Panc1 (cell line): ENCODE measurements around the gene CES1. TPM values are rescaled to one million over a fixed set of nuclear protein-coding genes. Genes with fewer than 3 reads are reported as not detected.
"Not testable (repeated sequence)": the region's sequence is repeated elsewhere in the genome, so short reads cannot be mapped to it uniquely, and the experiment has no call there.

ENCODE experiments used
- ATAC-seq: fragments of 200-7000 bp; cut with Tn5 transposase; 2 replicates; pipeline ENCODE4 v1.9.1; 2020; ENCODE audit warnings: mild to moderate bottlenecking, moderate library complexity
- BruUV-seq: library from RNA; stranded (reverse); fragments of 400-500 nt; replicated peaks from 2 replicates; lab custom pipeline; 2021; lab: Mats Ljungman, UMichigan
- CTCF ChIA-PET: fragments of 300-600 bp; sonication (Branson Sonifier 250); formaldehyde crosslinking; loops from one replicate; lab custom pipeline; 2022; ENCODE audit warnings: antibody characterized with exemption; lab: Charles Lee
- POLR2A ChIA-PET: fragments of 300-600 bp; sonication (Branson Sonifier 250); formaldehyde crosslinking; loops from one replicate; lab custom pipeline; 2022; ENCODE audit warnings: antibody characterized with exemption; lab: Charles Lee
- DNase-seq: peaks from one replicate; pipeline ENCODE4 v3.0.0-alpha.2; 2010; ENCODE audit warnings: low read depth, low spot score
- H3K27ac ChIP-seq: 2 replicates; pipeline ENCODE4 v1.5.1; 2011; ENCODE audit warnings: mild to moderate bottlenecking, low read length, inconsistent platforms
- H3K27me3 ChIP-seq: fragments of 200-500 bp; sonication (Bioruptor generic); 2 replicates; pipeline ENCODE4 v1.6.0; 2014; ENCODE audit warnings: low read length, inconsistent platforms; ENCODE audit not compliant: control insufficient read depth, insufficient read depth
- H3K36me3 ChIP-seq: fragments of 200-500 bp; sonication (Bioruptor generic); 2 replicates; pipeline ENCODE4 v1.5.1; 2014; ENCODE audit warnings: inconsistent platforms, mild to moderate bottlenecking, low read length, moderate library complexity; ENCODE audit not compliant: control insufficient read depth, insufficient read depth
- H3K4me1 ChIP-seq: 2 replicates; pipeline ENCODE4 v1.5.1; 2011; ENCODE audit warnings: inconsistent platforms, mild to moderate bottlenecking, low read length, moderate library complexity; ENCODE audit not compliant: control insufficient read depth, insufficient read depth
- H3K4me3 ChIP-seq, 2 experiments: 2 replicates each; pipeline ENCODE4 v1.5.1; 2011 to 2012; ENCODE audit warnings: low read depth in 2 of 2, low read length in 2 of 2, mild to moderate bottlenecking in 2 of 2, inconsistent platforms in 1 of 2, moderate library complexity in 1 of 2
- H3K9me3 ChIP-seq: fragments of 200-500 bp; sonication (Bioruptor generic); 2 replicates; pipeline ENCODE4 v1.5.1; 2014; ENCODE audit warnings: low read depth, mild to moderate bottlenecking, inconsistent platforms, low read length, moderate library complexity; ENCODE audit not compliant: control insufficient read depth, insufficient read depth
- POLR2AphosphoS5 ChIP-seq: IDR thresholded peaks from 2 replicates; pipeline ENCODE4 v1.6.1; 2012; ENCODE audit warnings: mild to moderate bottlenecking, low read depth, low read length, moderate library complexity
- REST ChIP-seq, 2 experiments: IDR thresholded peaks; 2 replicates each; pipeline ENCODE4 v1.6.1; 2011 to 2012; ENCODE audit warnings: low read depth in 2 of 2, control low read depth in 1 of 2, low read length in 1 of 2, mild to moderate bottlenecking in 1 of 2, moderate library complexity in 1 of 2; ENCODE audit not compliant: insufficient read depth in 1 of 2
- SIN3A ChIP-seq: IDR thresholded peaks from 2 replicates; pipeline ENCODE4 v1.6.1; 2012; ENCODE audit warnings: low read depth, mild to moderate bottlenecking, low read length, moderate library complexity, borderline replicate concordance; ENCODE audit not compliant: insufficient read depth
- TCF7L2 ChIP-seq: IDR thresholded peaks from 2 replicates; pipeline ENCODE4 v1.6.1; 2011; ENCODE audit warnings: mild to moderate bottlenecking, low read depth, low read length, inconsistent platforms
- in situ Hi-C: cut with HindIII; loops from 2 replicates; pipeline ENCODE4 v1.10.0; 2016; ENCODE audit warnings: low sequenced_read_pairs, low pct_unique_long_range_greater_than_20kb
- intact Hi-C: fragments of 100-400 bp; cut with micrococcal nuclease; formaldehyde crosslinking; loops from one replicate; pipeline ENCODE4 v1.10.0; 2022; ENCODE audit not compliant: unreplicated experiment
- total RNA-seq: library from RNA; stranded (reverse); gene quantifications from one replicate; pipeline ENCODE4 v1.2.1, GENCODE V29; 2021; ENCODE audit not compliant: unreplicated experiment
- TF ChIP-seq, protein P1 (sequence below): fragments of 450-650 bp; IDR thresholded peaks from 2 replicates; pipeline ENCODE4 v1.5.1; 2017; ENCODE audit warnings: mild to moderate bottlenecking

The CES1 gene
- total RNA-seq, 1 experiment from 2014 or later: 27.5 TPM

DNA sequence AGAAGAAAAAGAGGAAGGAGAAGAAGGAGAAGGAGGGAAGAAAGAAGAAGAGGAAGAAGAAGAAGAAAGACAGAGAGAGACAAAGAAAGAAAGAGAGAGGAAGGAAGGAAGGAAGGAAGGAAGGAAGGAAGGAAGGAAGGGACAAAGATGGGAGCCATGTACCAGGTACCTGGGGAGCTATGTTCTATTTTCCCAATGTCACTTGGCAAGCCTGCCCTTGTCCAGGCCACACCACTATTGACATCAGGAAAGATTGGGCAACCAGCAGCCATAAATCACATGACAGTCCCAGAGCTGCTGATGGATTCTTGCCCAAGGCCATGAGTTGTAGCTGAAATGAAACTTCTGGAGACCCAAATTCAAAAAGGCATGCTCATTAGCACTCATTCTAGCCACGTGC is 2.7 kb upstream of the CES1 start:
- BruUV-seq: no TSS peak
- Histone ChIP-seq H3K4me1 (no peaks in the 10 kb centered on the region), H3K27me3 (no peaks in the 10 kb centered on the region), H3K27ac (no peak overlapping the region), H3K36me3 (no peaks in the 10 kb centered on the region), H3K9me3 (no peaks in the 10 kb centered on the region), H3K4me3 (no peak overlapping the region)
- POLR2A ChIA-PET: no interaction called here
- CTCF ChIA-PET: no interaction called here
- TF ChIP-seq TCF7L2 (no peak), REST (IDR thresholded peaks at IDR 0.05; ENCODE audit: insufficient read depth in 1 of 2, low read depth in 2 of 2, low read length in 1 of 2) (no peak)
- DNase-seq: no peak
- intact Hi-C loops: no loop called here
- no peak for ATAC-seq
- in situ Hi-C loops: loop anchor here (25.0 kb wide), 1 partner anchor 123 kb away; no protein-coding TSS in a partner anchor

- H3K27ac ChIP-seq, H3K4me1 ChIP-seq, CTCF ChIA-PET, H3K36me3 ChIP-seq, DNase-seq, H3K4me3 ChIP-seq, POLR2A ChIA-PET, intact Hi-C loops, ATAC-seq, H3K27me3 ChIP-seq, H3K9me3 ChIP-seq, BruUV-seq: not testable (repeated sequence)
- in situ Hi-C loops: loop anchor here (25.0 kb wide), 1 partner anchor 123 kb away; no protein-coding TSS in a partner anchor
These were observed 2.3 kb upstream of the CES1 start for GRCh38 chr16:55835173-55835572.

GRCh38 chr16:55834049-55834448 is 1.2 kb upstream of the CES1 start:
- no peak for DNase-seq
- H3K27me3 ChIP-seq: no peaks in the 10 kb centered on the region
- H3K27ac ChIP-seq: no peak overlapping the region
- H3K36me3 ChIP-seq: no peaks in the 10 kb centered on the region
- CTCF ChIA-PET: no interaction called here
- TF ChIP-seq POLR2AphosphoS5 (no peak), REST (IDR thresholded peaks at IDR 0.05; ENCODE audit: insufficient read depth in 1 of 2, low read depth in 2 of 2, low read length in 1 of 2) (no peak), SIN3A (no peak), TCF7L2 (no peak)
- TF ChIP-seq, protein P1, sequence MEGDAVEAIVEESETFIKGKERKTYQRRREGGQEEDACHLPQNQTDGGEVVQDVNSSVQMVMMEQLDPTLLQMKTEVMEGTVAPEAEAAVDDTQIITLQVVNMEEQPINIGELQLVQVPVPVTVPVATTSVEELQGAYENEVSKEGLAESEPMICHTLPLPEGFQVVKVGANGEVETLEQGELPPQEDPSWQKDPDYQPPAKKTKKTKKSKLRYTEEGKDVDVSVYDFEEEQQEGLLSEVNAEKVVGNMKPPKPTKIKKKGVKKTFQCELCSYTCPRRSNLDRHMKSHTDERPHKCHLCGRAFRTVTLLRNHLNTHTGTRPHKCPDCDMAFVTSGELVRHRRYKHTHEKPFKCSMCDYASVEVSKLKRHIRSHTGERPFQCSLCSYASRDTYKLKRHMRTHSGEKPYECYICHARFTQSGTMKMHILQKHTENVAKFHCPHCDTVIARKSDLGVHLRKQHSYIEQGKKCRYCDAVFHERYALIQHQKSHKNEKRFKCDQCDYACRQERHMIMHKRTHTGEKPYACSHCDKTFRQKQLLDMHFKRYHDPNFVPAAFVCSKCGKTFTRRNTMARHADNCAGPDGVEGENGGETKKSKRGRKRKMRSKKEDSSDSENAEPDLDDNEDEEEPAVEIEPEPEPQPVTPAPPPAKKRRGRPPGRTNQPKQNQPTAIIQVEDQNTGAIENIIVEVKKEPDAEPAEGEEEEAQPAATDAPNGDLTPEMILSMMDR: no peak
- in situ Hi-C loops: loop anchor here (25.0 kb wide), 1 partner anchor 122 kb away; no protein-coding TSS in a partner anchor
- POLR2A ChIA-PET: no interaction called here
- BruUV-seq: no TSS peak
- H3K4me3 ChIP-seq: no peak overlapping the region
- H3K4me1 ChIP-seq: no peaks in the 10 kb centered on the region
- no peaks in the 10 kb centered on the region for H3K9me3 ChIP-seq
- intact Hi-C loops: no loop called here
- no peak for ATAC-seq
